GM12873 (cell line): Measurements from ENCODE around the gene NOL9.

ENCODE experiments used
- CTCF ChIP-seq: IDR thresholded peaks from 2 replicates; pipeline ENCODE4 v1.5.1; 2012; ENCODE audit warnings: low read depth, mild to moderate bottlenecking, moderate library complexity, low read length, control low read depth; ENCODE audit not compliant: insufficient read depth; ENCODE audit errors: missing control alignments

Gene NOL9

GRCh38 chr1:6497867-6498575, 56.3 kb downstream of the NOL9 start:
- TF ChIP-seq CTCF = no peak

- no peak for TF ChIP-seq CTCF
Observed at GRCh38 chr1:6497215-6497866, 57.0 kb downstream of the NOL9 start.

GRCh38 chr1:6496890-6497214, 57.5 kb downstream of the NOL9 start:
- TF ChIP-seq CTCF = no peak

GRCh38 chr1:6496365-6496721, 58.0 kb downstream of the NOL9 start:
- TF ChIP-seq CTCF = no peak

- TF ChIP-seq CTCF = no peak
Observed at GRCh38 chr1:6495540-6496364, 58.6 kb downstream of the NOL9 start.

- TF ChIP-seq CTCF = no peak
Observed at GRCh38 chr1:6495041-6495441, 59.3 kb downstream of the NOL9 start.

GRCh38 chr1:6494627-6495026, 59.7 kb downstream of the NOL9 start:
- no peak for TF ChIP-seq CTCF
